ENCODE measurements around the gene CDKN2AIPNL.

The CDKN2AIPNL gene

GRCh38 chr5:134451936-134452505, 40.3 kb upstream of the CDKN2AIPNL start:
- Histone ChIP-seq H3K9me3 (replicated peaks; ENCODE audit: insufficient read depth, low read length) (no peaks in the 10 kb centered on the region), H2AFZ (ENCODE audit: low read length) (no peak overlapping the region), H3K27ac (ENCODE audit: low read length) (no peak overlapping the region), H3K27me3 (replicated peaks; ENCODE audit: insufficient read depth, low read length) (no peaks in the 10 kb centered on the region), H3K36me3 (replicated peaks; ENCODE audit: insufficient read depth, low read length) (no peaks in the 10 kb centered on the region), H3K9ac (ENCODE audit: low read length) (no peak overlapping the region), H3K79me2 (ENCODE audit: low read length) (no peaks in the 10 kb centered on the region), H3K4me3 (ENCODE audit: low read length) (no peak overlapping the region), H3K4me2 (ENCODE audit: low read depth, low read length) (no peak overlapping the region), H4K20me1 (ENCODE audit: insufficient read depth, low read length) (no peaks in the 10 kb centered on the region), H3K4me1 (ENCODE audit: low read length) (no peaks in the 10 kb centered on the region), H3F3A (ENCODE audit: insufficient read depth, low read length) (no peaks in the 10 kb centered on the region), H3K9me2 (replicated peaks; ENCODE audit: insufficient read depth, low read length) (no peaks in the 10 kb centered on the region)
- TF ChIP-seq EZH2 (optimal IDR thresholded peaks at IDR 0.05; ENCODE audit: low read depth, low read length) (no peak), EZH2phosphoT487 (IDR thresholded peaks at IDR 0.05; ENCODE audit: low read length) (no peak)
- TF ChIP-seq, protein P1, sequence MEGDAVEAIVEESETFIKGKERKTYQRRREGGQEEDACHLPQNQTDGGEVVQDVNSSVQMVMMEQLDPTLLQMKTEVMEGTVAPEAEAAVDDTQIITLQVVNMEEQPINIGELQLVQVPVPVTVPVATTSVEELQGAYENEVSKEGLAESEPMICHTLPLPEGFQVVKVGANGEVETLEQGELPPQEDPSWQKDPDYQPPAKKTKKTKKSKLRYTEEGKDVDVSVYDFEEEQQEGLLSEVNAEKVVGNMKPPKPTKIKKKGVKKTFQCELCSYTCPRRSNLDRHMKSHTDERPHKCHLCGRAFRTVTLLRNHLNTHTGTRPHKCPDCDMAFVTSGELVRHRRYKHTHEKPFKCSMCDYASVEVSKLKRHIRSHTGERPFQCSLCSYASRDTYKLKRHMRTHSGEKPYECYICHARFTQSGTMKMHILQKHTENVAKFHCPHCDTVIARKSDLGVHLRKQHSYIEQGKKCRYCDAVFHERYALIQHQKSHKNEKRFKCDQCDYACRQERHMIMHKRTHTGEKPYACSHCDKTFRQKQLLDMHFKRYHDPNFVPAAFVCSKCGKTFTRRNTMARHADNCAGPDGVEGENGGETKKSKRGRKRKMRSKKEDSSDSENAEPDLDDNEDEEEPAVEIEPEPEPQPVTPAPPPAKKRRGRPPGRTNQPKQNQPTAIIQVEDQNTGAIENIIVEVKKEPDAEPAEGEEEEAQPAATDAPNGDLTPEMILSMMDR (IDR thresholded peaks at IDR 0.05; ENCODE audit: low read length), result no peak
- no peak for DNase-seq

GRCh38 chr5:134451225-134451935, 39.7 kb upstream of the CDKN2AIPNL start:
- H3K27me3 ChIP-seq (replicated peaks; ENCODE audit: insufficient read depth, low read length), result no peaks in the 10 kb centered on the region
- no peak overlapping the region for H3K27ac ChIP-seq (ENCODE audit: low read length)
- H3K9me2 ChIP-seq (replicated peaks; ENCODE audit: insufficient read depth, low read length), result no peaks in the 10 kb centered on the region
- H4K20me1 ChIP-seq (ENCODE audit: insufficient read depth, low read length), result no peaks in the 10 kb centered on the region
- DNase-seq, result no peak
- no peak overlapping the region for H2AFZ ChIP-seq (ENCODE audit: low read length)
- H3K4me3 ChIP-seq (ENCODE audit: low read length), result no peak overlapping the region
- H3K36me3 ChIP-seq (replicated peaks; ENCODE audit: insufficient read depth, low read length), result no peaks in the 10 kb centered on the region
- H3K9me3 ChIP-seq (replicated peaks; ENCODE audit: insufficient read depth, low read length), result no peaks in the 10 kb centered on the region
- no peaks in the 10 kb centered on the region for H3F3A ChIP-seq (ENCODE audit: insufficient read depth, low read length)
- H3K4me1 ChIP-seq (ENCODE audit: low read length), result no peaks in the 10 kb centered on the region
- H3K9ac ChIP-seq (ENCODE audit: low read length), result no peak overlapping the region
- no peak overlapping the region for H3K4me2 ChIP-seq (ENCODE audit: low read depth, low read length)
- TF ChIP-seq, protein P1 (IDR thresholded peaks at IDR 0.05; ENCODE audit: low read length), result no peak
- TF ChIP-seq EZH2 (optimal IDR thresholded peaks at IDR 0.05; ENCODE audit: low read depth, low read length) (no peak), EZH2phosphoT487 (IDR thresholded peaks at IDR 0.05; ENCODE audit: low read length) (no peak)
- H3K79me2 ChIP-seq (ENCODE audit: low read length), result no peaks in the 10 kb centered on the region

DNA sequence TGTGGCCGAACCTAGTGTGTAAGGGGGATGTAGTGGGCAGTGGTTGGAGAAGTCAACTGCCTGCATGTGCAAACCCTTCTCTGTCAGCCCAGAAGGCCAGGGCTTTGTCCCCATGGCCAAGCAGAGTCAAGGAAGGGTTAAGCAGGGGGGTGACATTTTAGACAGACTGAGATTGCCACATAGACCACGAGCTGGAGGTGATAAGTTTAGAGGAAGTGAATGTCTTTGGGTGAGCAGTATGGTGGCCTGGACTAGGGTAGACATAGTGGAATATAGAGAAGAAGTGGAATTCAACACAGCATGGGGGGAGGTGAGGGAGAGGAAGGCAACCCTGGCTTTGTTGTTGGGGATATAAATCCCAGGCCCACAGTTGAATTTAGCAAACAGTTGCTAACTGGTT, 38.7 kb upstream of the CDKN2AIPNL start:
- H3K4me2 ChIP-seq (ENCODE audit: low read depth, low read length), result no peak overlapping the region
- no peaks in the 10 kb centered on the region for H3K27me3 ChIP-seq (replicated peaks; ENCODE audit: insufficient read depth, low read length)
- no peak overlapping the region for H3K4me3 ChIP-seq (ENCODE audit: low read length)
- H3K9ac ChIP-seq (ENCODE audit: low read length), result no peak overlapping the region
- no peaks in the 10 kb centered on the region for H3K9me2 ChIP-seq (replicated peaks; ENCODE audit: insufficient read depth, low read length)
- no peaks in the 10 kb centered on the region for H3K4me1 ChIP-seq (ENCODE audit: low read length)
- DNase-seq, result no peak
- H4K20me1 ChIP-seq (ENCODE audit: insufficient read depth, low read length), result no peaks in the 10 kb centered on the region
- no peaks in the 10 kb centered on the region for H3K36me3 ChIP-seq (replicated peaks; ENCODE audit: insufficient read depth, low read length)
- TF ChIP-seq, protein P1 (IDR thresholded peaks at IDR 0.05; ENCODE audit: low read length), result no peak
- no peak for TF ChIP-seq EZH2 (optimal IDR thresholded peaks at IDR 0.05; ENCODE audit: low read depth, low read length)
- TF ChIP-seq EZH2phosphoT487 (IDR thresholded peaks at IDR 0.05; ENCODE audit: low read length), result no peak
- H3F3A ChIP-seq (ENCODE audit: insufficient read depth, low read length), result no peaks in the 10 kb centered on the region
- no peaks in the 10 kb centered on the region for H3K79me2 ChIP-seq (ENCODE audit: low read length)
- H3K27ac ChIP-seq (ENCODE audit: low read length), result no peak overlapping the region
- no peaks in the 10 kb centered on the region for H3K9me3 ChIP-seq (replicated peaks; ENCODE audit: insufficient read depth, low read length)
- H2AFZ ChIP-seq (ENCODE audit: low read length), result no peak overlapping the region
